ENCODE results near the gene TNIP1.

TNIP1 gene

DNA sequence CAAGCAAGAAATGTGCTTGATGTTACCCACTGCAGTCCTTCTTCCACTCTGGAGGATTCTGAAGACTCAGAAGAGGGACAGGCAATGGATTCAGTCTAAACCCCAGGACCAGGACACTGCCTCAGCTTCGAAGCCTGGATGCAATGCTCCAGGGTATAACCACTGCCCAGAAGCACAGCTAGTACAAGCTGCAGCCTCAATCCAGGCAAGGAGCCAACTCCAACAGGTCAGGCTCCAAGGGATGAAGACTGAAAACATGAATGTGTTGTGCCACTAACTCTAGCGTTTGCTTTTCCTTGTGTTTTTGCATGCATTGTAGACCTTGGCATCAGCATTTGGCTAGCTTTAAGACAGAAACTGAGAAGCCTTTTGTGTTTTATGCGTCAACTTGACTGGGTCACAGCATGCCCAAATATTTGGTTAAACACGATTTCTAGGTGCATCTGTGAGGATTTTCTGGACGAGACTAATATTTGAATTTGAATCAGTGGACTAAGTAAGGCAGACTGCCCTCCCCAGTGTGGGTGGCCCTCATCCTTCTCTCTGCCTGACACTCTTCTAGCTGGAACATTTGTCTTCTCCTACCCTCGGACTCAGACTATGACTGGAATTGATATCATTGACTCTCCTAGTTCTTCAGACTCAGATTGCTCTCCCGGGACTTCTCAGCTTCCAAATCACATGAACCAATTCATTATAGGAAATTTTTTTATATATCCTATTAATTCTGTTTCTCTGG lies 81.0 kb downstream of the TNIP1 start:
- Histone ChIP-seq H3K9me3 (ENCODE audit: control insufficient read depth, insufficient read depth, low read length) (no peaks in the 10 kb centered on the region; the same call in 1 of the 2 replicates), H3K4me1 (ENCODE audit: insufficient read depth, low read length) (no peaks in the 10 kb centered on the region), H3K9ac (ENCODE audit: low read depth, low read length) (no peak overlapping the region), H3K36me3 (ENCODE audit: insufficient read depth, low read length) (no peaks in the 10 kb centered on the region)

DNA sequence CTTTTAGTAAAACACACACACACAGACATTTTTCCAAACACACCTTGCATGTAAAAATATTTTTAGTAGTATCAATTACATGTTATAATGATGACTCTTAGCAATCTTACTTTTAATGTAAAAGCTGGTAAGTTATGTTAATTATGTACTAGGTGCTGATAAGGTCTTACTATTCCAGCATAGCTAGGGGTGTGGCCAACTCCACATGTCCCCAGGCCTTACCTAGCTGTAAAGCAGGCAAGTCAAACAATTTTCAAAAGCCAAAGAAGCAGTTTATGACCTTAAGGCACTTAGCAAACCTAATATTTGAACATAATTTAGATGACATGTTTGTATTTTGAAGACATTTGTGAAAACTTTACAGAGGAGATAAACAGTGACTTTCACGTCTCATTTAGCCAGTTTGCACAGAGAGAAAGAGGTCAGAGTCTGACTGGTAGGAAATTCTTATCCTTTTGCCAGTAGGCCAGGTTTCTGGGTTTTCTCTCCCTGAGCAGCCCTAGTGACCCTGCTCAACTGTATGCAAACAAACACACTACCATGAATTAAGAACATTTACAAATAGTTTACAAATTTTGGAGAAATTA lies 86.9 kb downstream of the TNIP1 start:
- Histone ChIP-seq H3K4me1 (ENCODE audit: insufficient read depth, low read length) (no peaks in the 10 kb centered on the region), H3K36me3 (ENCODE audit: insufficient read depth, low read length) (no peaks in the 10 kb centered on the region), H3K9ac (ENCODE audit: low read depth, low read length) (no peak overlapping the region), H3K9me3 (ENCODE audit: control insufficient read depth, insufficient read depth, low read length) (no peaks in the 10 kb centered on the region; the same call in none of the 2 replicates)

DNA sequence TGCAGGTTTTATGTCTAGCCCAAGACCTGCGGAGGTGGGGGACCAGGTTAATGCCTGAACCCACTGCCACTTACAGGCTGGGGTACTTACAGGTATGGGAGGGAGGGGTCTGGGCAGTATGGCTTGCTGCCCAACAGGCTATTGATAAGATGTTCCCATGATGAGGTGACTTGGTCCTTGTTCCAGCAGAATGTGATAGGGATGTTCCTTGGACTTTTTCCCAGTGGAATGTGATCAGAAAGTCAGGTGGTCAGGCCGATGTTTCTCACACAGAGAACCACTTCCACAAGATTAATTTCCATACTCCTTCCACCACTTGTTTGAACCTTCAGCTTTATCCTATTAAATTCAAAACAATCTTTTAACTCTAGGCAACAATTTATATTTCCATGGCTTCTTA lies 87.4 kb downstream of the TNIP1 start:
- no peak overlapping the region for H3K9ac ChIP-seq (ENCODE audit: low read depth, low read length)
- H3K9me3 ChIP-seq (ENCODE audit: control insufficient read depth, insufficient read depth, low read length), result no peaks in the 10 kb centered on the region; the same call in none of the 2 replicates
- H3K36me3 ChIP-seq (ENCODE audit: insufficient read depth, low read length), result no peaks in the 10 kb centered on the region
- no peaks in the 10 kb centered on the region for H3K4me1 ChIP-seq (ENCODE audit: insufficient read depth, low read length)

DNA sequence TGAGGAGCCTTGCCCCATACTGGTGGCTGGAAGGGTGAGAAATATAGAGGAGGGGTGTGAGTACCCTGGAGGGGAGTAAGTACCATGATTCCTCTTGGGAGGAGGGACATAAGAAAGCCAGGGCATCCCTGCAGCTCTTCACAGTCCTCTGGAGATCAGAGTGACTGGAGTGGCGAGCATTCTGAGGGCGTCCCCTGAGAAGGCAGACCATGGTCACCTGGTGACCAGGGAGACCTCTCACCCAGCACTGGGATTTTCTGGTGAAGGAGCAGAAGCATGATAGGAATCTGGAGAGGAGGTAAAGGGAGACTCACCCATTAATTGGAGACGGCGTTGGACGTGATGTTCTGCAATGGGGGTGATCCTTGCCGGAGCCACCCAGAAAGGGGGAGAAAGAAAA lies 88.1 kb downstream of the TNIP1 start:
- Histone ChIP-seq H3K36me3 (ENCODE audit: insufficient read depth, low read length) (no peaks in the 10 kb centered on the region), H3K4me1 (ENCODE audit: insufficient read depth, low read length) (no peaks in the 10 kb centered on the region), H3K9me3 (ENCODE audit: control insufficient read depth, insufficient read depth, low read length) (no peaks in the 10 kb centered on the region; the same call in none of the 2 replicates), H3K9ac (ENCODE audit: low read depth, low read length) (no peak overlapping the region)

DNA sequence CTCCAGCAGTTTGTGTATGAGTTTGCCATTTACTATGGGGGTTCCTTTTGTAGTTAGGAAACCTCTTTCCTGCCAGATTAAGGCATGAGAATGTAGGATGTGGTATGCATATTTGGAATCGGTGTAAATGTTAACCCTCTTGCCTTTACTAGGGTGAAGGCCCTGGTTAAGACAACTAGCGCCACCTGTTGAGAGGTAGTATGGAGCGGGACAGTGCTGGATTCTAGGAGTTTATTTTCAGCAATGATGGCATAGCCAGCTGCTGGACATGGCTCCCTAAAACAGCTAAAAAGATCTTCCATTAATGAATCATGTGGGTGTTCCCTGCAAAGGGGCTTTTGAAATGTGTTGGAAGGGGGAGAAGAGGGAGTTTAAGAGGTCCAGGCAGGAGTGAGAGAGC lies 91.1 kb downstream of the TNIP1 start:
- H3K9me3 ChIP-seq (ENCODE audit: control insufficient read depth, insufficient read depth, low read length), result no peaks in the 10 kb centered on the region; the same call in none of the 2 replicates
- H3K36me3 ChIP-seq (ENCODE audit: insufficient read depth, low read length), result no peaks in the 10 kb centered on the region
- H3K4me1 ChIP-seq (ENCODE audit: insufficient read depth, low read length), result no peaks in the 10 kb centered on the region
- H3K9ac ChIP-seq (ENCODE audit: low read depth, low read length), result no peak overlapping the region

DNA sequence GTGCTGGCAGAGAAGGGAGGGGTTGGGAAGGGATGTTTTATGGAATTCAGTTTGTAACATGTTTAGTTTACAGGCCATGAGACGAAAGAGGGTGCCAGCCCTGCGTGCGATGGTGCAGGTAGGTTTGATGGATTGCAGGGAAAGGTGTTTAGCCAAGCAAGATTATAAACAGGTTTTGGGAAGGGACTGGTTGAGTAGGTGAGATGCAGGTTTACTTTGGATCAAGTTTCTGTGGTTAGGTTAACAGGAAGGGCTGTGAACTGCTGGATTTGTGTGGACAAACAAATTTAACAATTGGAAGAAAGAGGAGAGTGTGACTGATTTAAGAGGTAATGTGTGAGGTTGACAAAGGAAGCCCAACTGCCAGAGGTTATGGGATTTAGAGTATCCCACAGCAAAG lies 93.1 kb downstream of the TNIP1 start:
- H3K9ac ChIP-seq (ENCODE audit: low read depth, low read length), result no peak overlapping the region
- H3K4me1 ChIP-seq (ENCODE audit: insufficient read depth, low read length), result no peaks in the 10 kb centered on the region
- no peaks in the 10 kb centered on the region; the same call in 1 of the 2 replicates for H3K9me3 ChIP-seq (ENCODE audit: control insufficient read depth, insufficient read depth, low read length)
- H3K36me3 ChIP-seq (ENCODE audit: insufficient read depth, low read length), result no peaks in the 10 kb centered on the region

All from ES-I3 (cell line).